NCI-H524 (cell line): Measurements from ENCODE around the gene CDK2.

Experiments
- DNase-seq, 2 experiments: peaks; one replicate each; lab custom pipeline; 2025; lab: John Stamatoyannopoulos, UW

The CDK2 gene

DNA sequence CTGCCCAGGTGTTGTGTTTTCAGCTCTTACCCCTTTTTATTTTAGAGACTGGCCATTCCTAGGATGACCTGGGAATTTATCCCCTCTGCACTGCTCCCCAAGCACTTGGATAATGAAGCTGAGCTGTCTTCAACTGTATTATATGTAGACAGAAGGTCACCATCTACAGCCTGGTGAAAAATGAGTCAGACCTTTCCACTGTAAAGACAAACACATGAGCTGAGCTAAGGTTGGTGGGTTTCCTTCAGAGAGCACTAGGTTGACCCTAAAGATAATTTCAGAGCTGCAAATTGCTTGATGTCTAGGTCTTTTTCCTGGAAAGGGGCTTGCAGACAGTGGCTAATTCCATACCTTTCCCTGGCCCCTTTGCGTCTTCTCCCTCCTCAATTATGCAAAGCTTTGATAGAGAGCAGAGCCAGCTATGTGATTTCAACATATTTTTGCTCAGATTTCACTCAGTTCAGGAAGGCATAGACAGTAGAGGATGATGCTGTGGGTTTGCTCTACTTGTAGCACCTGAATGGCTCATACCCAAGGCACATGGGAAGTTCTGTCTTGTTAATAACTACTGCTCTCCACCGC lies 45.0 kb downstream of the CDK2 start:
- no peak for DNase-seq

DNA sequence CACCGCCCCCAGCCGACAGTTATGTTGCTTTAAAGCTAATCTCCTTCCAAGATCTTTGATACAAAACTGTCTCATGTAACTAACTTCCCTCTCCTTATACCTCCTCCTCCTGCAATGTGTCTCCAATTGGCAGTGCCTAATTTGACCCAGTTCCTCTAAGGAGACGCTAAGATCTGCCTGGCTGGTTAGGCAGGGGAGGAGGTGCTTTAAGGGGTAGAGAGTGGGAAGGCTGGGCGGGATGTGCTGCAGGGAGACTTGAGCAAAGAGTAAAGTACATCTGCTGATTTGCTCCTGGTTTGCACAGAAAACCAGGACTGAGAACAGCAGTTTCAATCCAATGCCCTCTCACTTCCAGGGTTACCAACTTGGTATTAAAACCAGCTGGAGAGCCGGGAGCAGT lies 46.9 kb downstream of the CDK2 start:
- DNase-seq, result no peak

- no peak for DNase-seq
These were observed 47.6 kb downstream of the CDK2 start for GRCh38 chr12:56014205-56014604.

GRCh38 chr12:56017181-56017580 lies 50.6 kb downstream of the CDK2 start:
- DNase-seq, result no peak

GRCh38 chr12:56018356-56018755 lies 51.7 kb downstream of the CDK2 start:
- no peak for DNase-seq

GRCh38 chr12:56020423-56021184 lies 54.0 kb downstream of the CDK2 start, which contains the start of gene IKZF4:
TSS of gene IKZF4 (plus strand) at chr12:56021043. CDS start at chr12:56021494, 451 bp downstream.
- no peak for DNase-seq

GRCh38 chr12:56021889-56022497 lies 55.4 kb downstream of the CDK2 start:
- DNase-seq, result no peak
